ENCODE results near the gene RAD18. TPM values are rescaled to one million over a fixed set of nuclear protein-coding genes. Genes with fewer than 3 reads are reported as not detected.
A peak's percentile ranks its signal among the peaks of the same experiment; 100 is the strongest.

RAD18 gene
- polyA plus RNA-seq, 1 experiment: 10.7 TPM

DNA sequence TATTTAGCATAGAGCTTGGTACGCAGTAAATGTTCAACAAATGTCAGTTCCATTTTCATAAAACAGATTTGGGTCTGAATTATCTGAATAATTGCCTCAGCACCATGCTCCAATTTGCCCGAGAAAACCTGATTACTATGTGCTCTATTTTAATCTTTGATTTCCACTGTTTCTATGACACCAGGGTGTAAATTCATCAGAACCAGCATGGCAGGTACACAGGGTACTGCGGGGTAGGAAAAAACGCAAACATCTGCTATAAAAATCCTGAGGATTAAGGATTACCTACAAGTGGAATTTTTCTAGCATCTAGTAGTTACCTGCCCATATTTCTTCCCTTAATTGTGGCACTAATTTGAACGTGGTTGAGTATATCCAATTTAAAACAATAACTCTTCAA, 70.3 kb downstream of the RAD18 start:
- ChIA-PET POLR2A (no interaction called here), CTCF (interaction anchor here (0.5 to 4.5 kb wide), 5 partner anchors 9 to 137 kb away, joined by 3 to 26 read pairs (median 4); partner anchors contain the start of gene OXTR)
- DNase-seq (ENCODE audit: low read depth, low spot score): no peak
- Histone ChIP-seq H3K4me3 (ENCODE audit: low read depth, low read length) (no peak overlapping the region), H3K27ac (ENCODE audit: low read depth, low read length) (no peak overlapping the region), H3K9me3 (ENCODE audit: control insufficient read depth, insufficient read depth, low read length) (no peaks in the 10 kb centered on the region), H3K27me3 (ENCODE audit: control insufficient read depth, insufficient read depth, low read length) (no peaks in the 10 kb centered on the region)
- TF ChIP-seq, protein P1, sequence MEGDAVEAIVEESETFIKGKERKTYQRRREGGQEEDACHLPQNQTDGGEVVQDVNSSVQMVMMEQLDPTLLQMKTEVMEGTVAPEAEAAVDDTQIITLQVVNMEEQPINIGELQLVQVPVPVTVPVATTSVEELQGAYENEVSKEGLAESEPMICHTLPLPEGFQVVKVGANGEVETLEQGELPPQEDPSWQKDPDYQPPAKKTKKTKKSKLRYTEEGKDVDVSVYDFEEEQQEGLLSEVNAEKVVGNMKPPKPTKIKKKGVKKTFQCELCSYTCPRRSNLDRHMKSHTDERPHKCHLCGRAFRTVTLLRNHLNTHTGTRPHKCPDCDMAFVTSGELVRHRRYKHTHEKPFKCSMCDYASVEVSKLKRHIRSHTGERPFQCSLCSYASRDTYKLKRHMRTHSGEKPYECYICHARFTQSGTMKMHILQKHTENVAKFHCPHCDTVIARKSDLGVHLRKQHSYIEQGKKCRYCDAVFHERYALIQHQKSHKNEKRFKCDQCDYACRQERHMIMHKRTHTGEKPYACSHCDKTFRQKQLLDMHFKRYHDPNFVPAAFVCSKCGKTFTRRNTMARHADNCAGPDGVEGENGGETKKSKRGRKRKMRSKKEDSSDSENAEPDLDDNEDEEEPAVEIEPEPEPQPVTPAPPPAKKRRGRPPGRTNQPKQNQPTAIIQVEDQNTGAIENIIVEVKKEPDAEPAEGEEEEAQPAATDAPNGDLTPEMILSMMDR (IDR thresholded peaks at IDR 0.05; ENCODE audit: low read depth, low read length): no peak

DNA sequence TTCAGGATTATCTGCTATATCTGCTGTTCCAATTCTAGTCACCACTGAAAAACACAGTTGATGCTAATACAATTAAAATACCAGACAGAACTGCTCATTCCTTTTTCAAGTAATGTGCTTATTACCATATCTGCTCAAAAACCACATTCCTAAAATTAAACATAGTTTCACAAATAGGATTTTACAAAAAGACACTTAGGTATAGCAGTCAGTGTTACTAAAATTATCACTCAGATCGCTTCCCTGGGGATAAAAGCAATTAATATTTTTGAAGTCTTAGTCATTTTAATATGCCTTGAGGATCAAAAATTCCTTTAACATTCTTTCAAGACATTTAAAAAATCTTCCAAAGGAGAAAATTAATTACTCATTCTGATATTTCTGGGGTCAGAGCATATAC, 71.5 kb downstream of the RAD18 start:
- Histone ChIP-seq H3K4me3 (ENCODE audit: low read depth, low read length) (no peak overlapping the region), H3K27ac (ENCODE audit: low read depth, low read length) (no peak overlapping the region), H3K9me3 (ENCODE audit: control insufficient read depth, insufficient read depth, low read length) (no peaks in the 10 kb centered on the region), H3K27me3 (ENCODE audit: control insufficient read depth, insufficient read depth, low read length) (no peaks in the 10 kb centered on the region)
- DNase-seq (ENCODE audit: low read depth, low spot score): no peak
- TF ChIP-seq, protein P1 (IDR thresholded peaks at IDR 0.05; ENCODE audit: low read depth, low read length): no peak
- POLR2A ChIA-PET: interaction anchor here (0.6 kb wide), 1 partner anchor 130 kb away, joined by 4 read pairs; no protein-coding TSS in a partner anchor
- CTCF ChIA-PET: interaction anchor here (0.6 to 4.5 kb wide), 2 partner anchors 123 to 410 kb away, joined by 3 to 26 read pairs; partner anchors contain the start of gene OXTR

DNA sequence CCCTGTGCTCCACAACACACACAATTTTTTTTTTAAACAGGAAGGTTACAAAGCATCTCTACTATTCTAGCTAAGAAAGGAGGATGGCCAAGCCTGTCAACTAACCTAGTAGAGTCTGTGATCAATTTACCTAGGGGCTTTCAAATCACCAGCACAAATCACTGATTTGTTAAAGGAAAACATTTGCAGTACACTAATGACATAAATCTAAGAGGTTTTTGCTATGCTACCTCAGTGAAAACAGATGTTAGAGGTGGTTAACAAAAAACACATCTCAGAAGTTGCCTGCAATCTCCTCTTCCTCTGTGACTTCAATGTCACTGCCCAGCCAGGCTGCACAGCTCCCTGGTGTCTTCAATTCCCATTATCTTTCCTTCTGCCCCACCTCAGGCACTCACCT, 72.0 kb downstream of the RAD18 start:
- Histone ChIP-seq H3K27me3 (ENCODE audit: control insufficient read depth, insufficient read depth, low read length) (no peaks in the 10 kb centered on the region), H3K27ac (ENCODE audit: low read depth, low read length) (no peak overlapping the region), H3K9me3 (ENCODE audit: control insufficient read depth, insufficient read depth, low read length) (no peaks in the 10 kb centered on the region), H3K4me3 (ENCODE audit: low read depth, low read length) (no peak overlapping the region)
- ChIA-PET CTCF (interaction anchor here (4.5 kb wide), 1 partner anchor 122 kb away, joined by 26 read pairs; the partner anchor contains the start of gene OXTR), POLR2A (no interaction called here)
- TF ChIP-seq, protein P1 (IDR thresholded peaks at IDR 0.05; ENCODE audit: low read depth, low read length): no peak
- DNase-seq (ENCODE audit: low read depth, low spot score): no peak

DNA sequence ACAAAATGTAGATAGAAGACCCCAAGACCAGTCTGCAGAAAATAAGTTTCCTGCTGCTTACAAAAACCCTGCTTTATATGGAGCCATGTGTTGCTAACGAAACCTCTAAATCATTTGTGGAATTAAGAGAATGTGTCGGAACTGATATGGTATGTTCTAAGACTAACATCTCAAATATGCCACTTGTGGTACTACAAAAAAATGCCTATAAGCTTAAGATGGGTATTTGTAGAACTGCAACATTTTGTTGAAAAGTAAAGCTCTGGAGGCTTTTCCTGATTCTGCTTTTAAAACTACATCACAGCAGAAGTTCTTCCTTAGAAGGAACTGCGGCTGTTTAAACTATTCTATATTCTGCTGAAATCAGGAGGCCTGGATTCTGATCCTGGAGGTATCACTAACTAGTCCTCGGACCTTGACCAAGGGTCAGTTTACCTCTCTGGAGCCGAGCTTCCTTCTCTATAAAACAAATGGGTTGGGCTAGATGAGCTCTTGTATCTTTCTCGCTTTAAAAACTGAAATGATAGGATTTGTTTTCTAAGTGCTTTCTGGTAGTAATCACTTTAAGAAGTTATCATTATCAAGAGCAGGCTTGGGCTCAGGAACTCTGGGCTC, 74.9 kb downstream of the RAD18 start:
- no peaks in the 10 kb centered on the region for H3K27me3 ChIP-seq (ENCODE audit: control insufficient read depth, insufficient read depth, low read length)
- H3K9me3 ChIP-seq (ENCODE audit: control insufficient read depth, insufficient read depth, low read length): peaks cover 1% of the 10 kb centered on the region; the same call in 1 of the 2 replicates
- TF ChIP-seq, protein P1 (IDR thresholded peaks at IDR 0.05; ENCODE audit: low read depth, low read length): no peak
- ChIA-PET POLR2A (interaction anchor here (0.6 to 2.9 kb wide), 6 partner anchors 10 to 119 kb away, joined by 3 to 20 read pairs (median 3); partner anchors contain the start of gene OXTR), CTCF (interaction anchor here (0.6 to 3.6 kb wide), 5 partner anchors 12 to 272 kb away, joined by 3 to 28 read pairs (median 5); partner anchors contain the start of gene OXTR)
- DNase-seq (ENCODE audit: low read depth, low spot score): peak; percentile 66
- H3K27ac ChIP-seq (ENCODE audit: low read depth, low read length): peak overlapping the region; percentile 95
- no peak overlapping the region for H3K4me3 ChIP-seq (ENCODE audit: low read depth, low read length)
